T follicular helper cell (primary cell): ENCODE results near the gene MEPCE.
A peak's percentile ranks its signal among the peaks of the same experiment; 100 is the strongest.

Experiments used
- DNase-seq: peaks from one replicate; pipeline ENCODE4 v3.0.0-alpha.2; 2020; ENCODE audit warnings: low read depth

MEPCE gene

DNA sequence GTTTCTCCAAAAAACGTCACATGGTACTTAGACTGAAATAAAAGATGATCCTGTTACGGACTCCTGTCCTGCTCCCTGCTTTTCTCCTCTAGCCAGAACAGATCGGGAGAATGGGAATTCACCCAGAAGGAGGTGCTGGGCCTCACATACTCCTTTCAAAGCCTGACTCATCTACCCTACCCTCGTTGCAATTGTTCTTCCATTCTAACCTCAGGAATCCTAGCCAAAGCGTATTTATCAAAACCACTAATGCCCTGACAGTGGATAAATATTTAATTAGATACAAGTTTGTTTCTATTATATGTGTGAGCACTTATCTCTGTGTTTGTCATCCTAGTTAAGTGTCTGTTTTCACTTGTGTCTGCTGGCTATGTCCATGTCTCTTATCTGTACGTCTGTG, 22.9 kb upstream of the MEPCE start:
- no peak for DNase-seq

DNA sequence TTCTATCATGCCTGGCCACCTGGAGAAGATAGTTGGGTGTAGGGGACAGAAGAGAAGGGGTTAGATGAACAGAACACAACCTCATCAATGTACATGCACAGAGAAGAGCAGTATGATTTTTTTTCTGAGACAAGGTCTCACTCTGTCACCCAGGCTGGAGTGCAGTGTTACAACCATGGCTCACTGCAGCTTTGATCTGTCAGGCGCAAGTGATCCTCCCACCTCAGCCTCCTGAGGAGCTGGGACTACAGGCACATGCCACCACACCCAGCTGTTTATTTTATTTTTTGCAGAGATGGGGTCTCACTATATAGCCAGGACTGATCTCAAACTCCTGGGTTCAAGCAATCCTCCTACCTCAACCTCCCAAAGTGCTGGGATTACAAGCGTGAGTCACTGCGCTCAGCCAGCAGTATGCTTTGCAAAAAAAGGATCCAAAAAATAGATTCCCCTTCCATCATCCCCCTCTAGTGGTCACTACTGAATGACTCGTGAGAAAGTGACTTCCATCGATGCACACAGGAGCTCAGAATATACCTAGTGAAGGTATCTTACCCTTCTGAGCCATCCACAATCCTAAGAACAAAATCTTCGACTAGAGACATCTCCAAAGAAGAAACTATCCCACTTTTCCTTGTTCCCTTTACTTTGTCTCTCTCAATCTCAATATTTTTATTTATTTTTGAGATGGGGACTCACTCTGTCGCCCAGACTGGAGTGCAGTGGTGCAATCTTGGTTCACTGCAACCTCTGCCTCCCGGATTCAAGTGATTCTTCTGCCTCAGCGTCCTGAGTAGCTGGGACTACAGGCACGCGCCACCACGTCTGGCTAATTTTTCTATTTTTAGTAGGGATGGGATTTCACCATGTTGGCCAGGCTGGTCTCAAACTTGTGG, 22.1 kb upstream of the MEPCE start:
- peak; percentile 20 for DNase-seq

DNA sequence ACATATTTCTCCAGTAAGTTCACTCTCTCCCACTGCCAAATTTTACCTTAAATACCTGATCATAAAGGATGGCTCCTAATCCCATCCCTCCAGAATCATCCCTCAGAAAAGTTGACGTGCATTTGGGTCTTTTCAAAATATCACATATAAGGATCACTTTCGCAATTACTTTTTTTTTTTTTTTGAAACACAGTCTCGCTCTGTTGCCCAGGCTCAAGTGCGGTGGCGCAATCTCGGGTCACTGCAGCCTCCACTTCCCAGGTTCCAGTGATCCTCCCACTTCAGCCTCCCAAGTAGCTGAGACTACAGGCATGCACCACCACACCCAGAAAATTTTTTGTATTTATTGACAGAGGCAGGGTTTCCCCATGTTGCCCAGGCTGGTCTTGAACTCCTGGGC, 18.5 kb upstream of the MEPCE start:
- DNase-seq: no peak

DNA sequence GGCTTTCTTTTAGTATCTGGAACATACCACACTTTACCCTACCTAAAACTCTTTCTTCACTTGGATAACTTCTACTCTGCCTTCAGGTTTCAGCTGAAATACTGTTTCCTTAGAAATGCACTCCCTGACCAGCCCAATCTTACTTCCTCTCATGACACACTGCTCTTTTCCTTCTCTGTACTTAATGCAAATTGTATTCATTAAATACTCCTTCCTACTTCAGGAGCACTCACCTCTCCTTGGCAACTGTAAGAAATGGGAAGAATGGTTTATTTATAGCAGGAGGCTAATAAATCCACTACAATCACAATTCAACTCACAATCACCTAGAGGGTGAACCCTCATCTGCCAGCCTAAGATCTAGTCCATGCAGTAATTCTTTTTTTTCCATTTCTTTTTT, 16.3 kb upstream of the MEPCE start:
- no peak for DNase-seq

DNA sequence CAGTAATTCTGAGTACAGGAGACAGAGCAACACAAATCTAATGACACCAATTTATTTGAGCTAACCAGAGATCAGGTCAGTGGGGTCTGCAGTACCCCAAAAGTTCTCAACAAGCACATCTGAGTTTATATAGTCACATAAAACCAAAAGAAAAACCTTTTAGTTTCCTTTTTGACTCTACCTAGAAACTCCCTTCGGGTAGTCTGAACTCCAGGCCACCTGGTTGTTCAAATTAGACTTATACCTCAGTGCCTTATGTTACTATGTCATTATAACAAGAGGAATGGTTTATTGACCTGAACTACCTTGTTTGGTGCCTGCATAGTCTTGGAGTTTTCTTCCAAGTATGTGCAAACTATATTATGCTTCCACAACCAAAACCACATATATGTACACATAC, 15.7 kb upstream of the MEPCE start:
- no peak for DNase-seq

DNA sequence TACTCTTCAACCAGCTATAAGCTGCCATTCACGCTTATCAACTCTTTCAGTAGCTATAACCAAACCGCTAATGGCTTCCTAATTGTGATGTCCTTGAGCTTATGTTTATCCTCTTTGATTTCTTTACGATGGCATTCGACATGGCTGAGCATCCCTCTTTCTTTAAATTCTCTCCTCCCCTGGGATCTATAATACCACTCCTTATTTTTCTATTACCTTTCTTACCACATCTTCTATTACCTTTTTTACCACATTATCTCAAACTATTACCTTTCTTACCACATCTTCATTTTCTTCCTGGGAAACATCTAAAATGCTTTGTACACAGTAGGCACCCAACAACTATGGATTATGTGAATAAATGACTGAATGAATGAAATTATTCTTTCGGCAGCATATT, 14.2 kb upstream of the MEPCE start:
- DNase-seq: no peak

DNA sequence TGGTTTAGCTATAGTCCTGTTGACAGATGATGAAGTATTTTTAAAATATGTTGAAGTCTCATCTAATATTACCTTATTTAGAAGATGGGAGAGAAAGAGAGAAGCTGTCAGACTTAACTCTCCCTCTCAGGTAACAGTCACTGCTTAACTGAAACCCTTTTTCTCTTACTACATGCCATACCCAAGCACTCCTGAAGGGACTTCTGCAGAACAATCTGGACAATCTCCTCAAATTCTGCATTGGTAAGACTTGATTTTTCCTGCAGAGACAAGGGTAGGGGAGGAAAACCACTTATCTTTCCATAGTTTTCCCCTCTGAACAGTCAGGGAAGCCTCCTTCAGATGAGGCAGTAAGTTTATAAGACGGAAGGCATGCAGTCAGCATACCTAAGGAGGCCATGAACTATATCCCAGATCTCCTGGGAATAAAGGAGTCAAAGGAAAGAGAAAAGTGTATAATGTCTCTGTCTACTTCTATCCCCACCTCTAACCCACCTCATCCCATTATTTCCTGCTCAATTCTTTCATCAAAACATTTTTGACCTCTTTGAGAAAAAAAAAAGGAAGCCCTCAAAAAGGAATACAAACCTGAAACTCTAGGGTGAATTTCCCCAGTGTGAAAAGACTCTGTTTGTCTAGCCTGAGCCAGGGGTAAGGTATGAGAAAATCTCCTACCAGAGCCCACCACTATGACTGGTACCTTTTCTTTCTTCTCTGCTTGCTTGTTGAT, 10.5 kb upstream of the MEPCE start:
- DNase-seq: no peak

DNA sequence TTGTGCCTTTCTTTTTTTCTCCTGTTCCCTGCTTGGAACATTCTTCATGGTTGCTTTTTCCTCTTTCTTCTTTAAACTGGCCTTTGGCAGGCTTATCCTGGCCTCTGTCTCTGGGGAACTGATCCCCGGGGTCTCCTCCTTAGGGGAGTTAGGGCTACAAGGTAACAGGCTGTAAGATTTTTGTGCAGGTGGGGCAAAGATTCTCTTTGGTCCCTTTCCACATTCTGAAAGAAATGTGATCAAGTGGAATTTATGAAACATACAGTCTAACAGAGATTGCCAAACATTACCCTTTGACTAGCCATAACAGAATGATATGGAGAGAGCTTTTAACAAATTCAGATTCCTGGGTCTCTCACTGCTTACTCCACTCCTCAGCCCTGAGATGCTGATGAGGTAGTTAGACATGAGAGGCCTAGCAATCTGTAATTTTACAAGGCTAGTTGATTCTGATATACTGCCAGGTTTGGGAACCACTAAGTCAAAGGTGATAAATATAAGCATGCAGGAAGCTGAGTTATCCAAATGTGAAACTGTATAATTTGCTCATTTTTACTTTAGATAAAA, 9.9 kb upstream of the MEPCE start:
- DNase-seq: no peak

DNA sequence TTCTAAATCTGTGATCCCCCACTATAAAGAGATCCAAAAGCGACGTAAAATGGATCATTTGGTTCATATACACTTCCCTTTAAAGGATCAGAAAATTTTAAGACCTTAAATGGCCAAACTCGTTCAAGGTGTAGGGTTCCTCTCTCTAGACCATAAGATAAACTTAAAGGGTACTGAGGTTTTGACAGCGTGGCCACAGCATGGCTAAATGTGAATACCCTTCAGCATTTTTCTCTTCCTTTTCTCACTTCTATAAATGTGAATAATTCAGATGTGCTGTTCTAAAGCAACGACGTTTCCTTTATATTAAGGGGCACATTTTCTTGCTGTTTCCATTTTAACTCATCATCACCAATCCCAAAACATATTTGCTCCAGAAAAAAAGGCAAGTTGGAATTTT, 6.3 kb upstream of the MEPCE start:
- no peak for DNase-seq

DNA sequence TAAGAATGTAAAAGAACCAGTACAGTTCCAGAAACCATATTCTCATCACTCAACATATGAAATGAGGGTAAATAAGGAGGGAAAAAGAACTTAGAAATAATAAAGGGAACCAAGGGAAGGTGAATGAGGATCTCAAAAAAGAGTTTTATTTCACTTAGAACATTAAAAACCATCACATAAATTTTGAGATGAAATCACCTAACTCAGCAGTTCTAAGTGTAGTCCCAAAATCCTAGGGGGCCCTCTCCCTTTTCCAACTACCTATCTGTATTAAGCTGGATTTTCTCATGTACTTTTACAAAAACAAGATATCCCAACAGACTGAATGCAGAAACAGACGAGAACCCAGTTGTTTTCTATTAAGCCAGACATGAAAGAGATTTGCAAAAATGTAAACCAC, 4.3 kb upstream of the MEPCE start:
- no peak for DNase-seq

DNA sequence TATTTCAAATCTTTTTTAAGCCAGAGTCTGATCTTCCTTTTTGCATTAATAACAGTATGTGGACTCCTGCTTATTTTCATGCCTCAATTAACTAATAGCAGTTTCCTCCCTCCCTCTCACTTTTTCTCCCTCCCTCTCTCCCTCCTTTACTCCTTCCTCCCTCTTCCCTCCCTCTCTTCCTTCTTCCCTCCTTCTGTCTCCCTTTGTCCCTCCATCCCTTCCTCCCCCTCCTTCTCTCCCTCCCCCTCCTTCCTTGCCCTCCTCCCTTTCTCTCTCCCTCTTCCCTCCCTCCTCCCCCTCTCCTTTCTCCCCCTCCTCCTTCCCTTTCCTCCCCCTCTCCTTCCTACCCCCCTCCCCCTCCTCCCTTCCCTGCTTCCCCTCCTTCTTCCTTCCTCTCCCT, 3.1 kb upstream of the MEPCE start:
- DNase-seq: no peak

DNA sequence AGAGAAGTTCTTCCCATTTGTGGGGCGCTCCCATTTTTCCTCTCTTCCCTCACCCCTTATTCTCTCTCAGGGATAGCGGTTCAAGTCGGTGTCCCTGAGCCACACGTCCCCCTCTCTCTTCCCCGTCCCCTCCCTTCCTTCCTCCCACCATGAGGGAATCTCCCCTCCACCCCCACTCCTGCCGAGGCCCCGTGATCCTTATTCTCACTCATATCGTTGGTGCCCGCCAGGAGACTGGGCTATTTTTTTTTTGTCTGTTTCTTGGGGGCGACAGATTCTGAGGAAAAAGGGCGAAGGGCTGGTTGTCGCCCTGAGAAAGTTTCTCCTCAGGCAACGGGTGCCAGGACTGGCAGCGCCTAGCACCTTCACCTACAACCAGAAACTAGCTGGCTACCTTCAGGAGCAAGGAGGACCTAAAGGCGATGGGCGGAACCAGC, 1.9 kb upstream of the MEPCE start:
- DNase-seq: no peak

DNA sequence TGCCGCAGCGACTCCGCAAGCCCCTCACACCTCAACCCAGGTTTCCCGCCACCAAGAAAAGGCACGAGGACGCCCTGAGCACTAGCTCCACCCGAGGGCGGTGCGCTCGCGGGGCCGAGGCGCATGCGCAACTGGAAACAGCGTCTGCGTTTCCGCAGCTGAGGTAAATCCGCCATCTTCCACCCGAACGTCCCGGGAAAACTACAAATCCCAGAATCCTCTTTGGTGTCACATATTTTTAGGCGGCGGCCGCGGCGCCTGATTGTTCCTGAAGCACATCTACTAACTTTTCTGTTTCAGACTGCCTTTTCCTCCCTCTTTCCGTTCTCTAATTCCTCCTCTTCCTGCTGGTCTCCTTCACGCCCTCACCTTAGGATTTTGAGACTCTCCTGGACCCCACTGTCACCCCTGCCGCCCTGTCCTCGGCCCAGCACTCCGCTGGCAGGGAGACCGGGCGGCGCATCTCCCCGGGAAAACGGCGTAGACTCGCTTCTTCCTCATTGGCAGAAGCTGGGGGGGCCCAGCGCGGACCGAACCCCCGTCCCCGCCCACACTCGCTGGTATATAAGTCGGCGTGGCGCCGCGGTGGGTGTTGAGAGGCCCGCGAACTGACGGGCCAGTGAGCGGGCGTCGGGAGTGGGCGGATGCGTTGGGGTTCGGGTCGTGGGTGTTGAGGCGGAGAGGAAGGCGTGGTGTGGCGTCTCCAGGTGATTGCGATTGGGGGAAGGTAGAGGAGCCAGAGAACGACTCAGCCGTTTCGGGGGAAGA, 1.2 kb upstream of the MEPCE start, which contains the start of gene ZCWPW1:
ZCWPW1 (minus strand) TSS at position 505 of the 768 bp plus-strand sequence. CDS start 8,054 bp downstream, outside the sequence.
- DNase-seq: peak; percentile 93

DNA sequence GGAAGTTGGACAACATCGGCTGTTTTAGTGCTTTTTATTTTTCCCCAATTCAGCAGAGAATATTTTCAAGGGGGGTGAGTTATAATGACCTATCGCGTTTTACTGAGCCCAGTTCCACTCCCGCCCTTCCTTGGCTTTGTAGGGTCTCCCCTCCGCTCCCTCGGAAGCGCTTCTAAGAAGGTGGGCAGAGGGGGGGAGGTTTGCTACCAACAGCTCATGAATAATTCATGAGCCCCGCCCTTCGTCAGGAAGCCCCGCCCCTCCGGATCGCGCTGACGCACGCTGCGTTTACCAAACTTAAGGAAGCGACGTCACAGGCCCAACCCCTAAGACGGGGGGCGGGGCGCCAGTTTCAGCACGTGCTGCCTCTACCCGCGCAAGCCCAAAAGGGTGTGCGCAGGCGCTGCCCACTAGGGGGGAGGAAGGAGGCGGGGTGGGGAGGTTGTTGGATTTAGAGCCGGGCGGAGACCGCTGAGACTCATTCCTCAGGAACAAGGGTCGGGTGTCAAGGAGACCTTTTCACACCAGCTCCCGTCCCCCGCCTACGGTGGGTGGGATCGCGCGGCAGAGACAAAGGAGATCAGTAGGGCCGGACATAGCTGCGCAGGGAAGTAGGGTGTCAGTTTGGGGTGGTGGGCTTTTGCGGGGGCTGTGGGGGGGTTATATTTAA, 529 bp upstream of the MEPCE start:
- peak; percentile 100 for DNase-seq

DNA sequence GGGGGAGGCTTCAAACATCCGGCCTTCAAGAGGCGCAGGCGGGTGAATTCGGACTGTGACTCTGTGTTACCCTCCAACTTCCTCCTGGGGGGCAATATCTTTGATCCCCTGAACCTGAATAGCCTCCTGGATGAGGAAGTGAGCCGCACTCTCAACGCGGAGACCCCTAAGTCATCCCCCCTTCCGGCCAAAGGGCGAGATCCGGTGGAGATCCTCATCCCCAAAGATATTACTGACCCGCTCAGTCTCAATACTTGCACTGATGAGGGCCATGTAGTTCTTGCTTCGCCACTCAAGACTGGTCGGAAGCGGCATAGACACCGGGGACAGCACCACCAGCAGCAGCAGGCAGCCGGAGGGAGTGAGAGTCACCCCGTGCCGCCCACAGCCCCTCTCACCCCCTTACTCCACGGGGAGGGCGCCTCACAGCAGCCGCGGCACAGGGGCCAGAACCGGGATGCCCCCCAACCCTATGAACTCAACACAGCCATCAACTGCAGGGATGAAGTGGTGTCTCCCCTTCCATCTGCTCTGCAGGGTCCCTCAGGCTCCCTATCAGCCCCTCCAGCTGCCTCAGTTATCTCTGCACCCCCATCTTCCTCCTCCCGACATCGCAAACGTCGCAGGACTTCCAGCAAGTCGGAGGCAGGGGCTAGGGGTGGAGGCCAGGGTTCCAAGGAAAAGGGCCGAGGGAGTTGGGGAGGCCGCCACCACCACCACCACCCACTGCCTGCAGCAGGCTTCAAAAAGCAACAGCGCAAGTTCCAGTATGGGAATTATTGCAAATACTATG, 1.1 kb downstream of the MEPCE start:
- DNase-seq: peak; percentile 20

DNA sequence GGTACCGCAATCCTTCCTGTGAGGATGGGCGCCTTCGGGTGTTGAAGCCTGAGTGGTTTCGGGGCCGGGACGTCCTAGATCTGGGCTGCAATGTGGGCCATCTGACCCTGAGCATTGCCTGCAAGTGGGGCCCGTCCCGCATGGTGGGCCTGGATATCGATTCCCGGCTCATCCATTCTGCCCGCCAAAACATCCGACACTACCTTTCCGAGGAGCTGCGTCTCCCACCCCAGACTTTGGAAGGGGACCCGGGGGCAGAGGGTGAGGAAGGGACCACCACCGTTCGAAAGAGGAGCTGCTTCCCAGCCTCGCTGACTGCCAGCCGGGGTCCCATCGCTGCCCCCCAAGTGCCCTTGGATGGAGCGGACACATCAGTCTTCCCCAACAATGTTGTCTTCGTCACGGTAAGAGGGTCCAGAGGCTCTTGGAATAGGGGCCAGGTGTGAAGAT, 1.7 kb downstream of the MEPCE start:
- no peak for DNase-seq

DNA sequence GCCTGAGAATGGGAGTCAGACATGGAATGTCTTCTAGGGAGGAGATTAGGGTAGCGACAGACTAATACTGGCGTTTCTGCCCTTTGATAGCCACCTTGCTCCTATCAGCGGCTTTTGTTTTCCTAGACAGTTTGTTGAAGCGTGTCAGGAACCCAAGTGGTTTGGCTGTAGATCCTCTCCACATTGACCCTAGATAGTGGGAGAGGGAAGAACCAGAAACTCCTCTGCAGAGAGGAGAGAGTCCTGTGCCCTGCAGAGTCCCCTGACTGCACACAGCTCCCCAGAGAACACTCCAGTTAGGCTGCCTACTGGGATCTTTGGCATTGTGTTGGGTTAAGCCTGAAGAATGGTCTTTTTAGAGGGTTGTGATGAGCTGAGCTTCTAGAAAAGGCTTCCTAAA, 2.4 kb downstream of the MEPCE start:
- DNase-seq: no peak

DNA sequence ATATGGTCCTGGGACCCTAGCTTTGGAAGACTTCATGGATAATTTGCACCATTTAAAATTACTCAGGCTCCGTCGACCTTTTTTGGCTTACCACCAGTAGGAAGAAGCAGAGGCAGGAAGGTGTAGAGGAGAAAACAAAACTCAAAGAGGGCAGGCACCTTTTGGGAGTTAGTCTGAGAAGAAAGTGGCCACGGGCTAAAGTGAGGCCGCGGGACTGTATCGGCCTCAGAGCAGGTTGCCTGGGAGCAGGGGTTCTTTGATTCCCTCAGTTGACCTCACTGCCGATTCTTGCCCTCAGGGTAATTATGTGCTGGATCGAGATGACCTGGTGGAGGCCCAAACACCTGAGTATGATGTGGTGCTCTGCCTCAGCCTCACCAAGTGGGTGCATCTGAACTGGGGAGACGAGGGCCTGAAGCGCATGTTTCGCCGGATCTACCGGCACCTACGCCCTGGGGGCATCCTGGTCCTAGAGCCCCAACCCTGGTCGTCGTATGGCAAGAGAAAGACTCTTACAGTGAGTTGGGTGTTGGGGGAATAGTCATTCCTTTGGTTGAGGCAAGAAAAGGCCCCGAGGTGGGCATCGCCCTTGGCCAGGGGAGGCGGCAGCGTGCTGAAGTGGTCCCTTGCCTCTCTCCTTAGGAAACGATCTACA, 3.1 kb downstream of the MEPCE start:
- no peak for DNase-seq

DNA sequence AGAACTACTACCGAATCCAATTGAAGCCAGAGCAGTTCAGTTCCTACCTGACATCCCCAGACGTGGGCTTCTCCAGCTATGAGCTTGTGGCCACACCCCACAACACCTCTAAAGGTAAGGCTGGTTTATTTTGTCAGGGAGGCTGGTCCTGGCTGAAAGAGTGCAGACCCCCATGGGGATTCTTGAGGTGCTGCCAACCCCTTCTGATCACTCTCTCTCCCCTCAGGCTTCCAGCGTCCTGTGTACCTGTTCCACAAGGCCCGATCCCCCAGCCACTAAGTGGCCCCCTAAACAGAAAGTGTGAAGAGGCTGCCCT, 3.6 kb downstream of the MEPCE start:
- DNase-seq: no peak

DNA sequence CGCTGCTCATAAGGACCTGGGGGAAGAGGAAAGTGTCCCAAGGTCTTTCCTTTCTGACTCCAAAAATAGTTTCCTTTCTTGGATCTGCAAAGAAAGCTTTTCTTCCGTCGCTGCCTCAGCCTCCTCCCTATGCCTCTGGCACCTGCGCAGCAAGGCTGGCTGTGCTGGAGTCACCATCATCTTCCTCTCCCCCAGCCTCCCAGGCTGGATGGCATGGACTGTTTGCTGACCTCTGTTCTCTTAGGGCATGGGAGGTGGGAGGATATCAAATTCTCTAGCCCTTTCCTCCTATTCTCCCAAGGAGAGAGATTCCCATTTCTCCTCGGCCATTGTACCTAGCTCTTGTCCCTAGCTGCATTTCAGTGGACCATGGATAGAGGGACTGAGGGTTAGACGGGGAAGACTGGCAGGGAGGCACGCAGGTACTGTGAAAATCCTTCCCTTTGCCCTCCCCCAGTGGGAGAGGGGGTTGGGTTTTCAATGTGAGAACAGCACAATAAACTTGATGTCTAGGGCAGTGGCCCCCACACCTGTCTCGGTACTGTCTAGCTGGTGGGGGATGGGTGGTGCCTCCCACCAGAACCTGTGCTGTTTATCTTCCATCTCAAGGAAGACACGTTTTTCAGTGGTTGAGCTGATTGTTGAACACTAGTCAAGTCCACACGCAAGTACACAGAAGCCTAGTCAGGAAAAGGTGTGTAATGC, 4.1 kb downstream of the MEPCE start:
- no peak for DNase-seq
